Sigmoid colon (tissue), 4 donors: ENCODE measurements around the gene DNAJC30.

Experiments
- EP300 ChIP-seq, 4 donors: sonication (generic); formaldehyde crosslinking; IDR thresholded peaks; one replicate each; pipeline ENCODE4 v1.6.1; 2017; ENCODE audit warnings: antibody characterized with exemption in 4 of 4
- POLR2A ChIP-seq, 2 donors: fragments of 450-650 bp; IDR thresholded peaks; one replicate each; pipeline ENCODE4 v1.6.1; 2016; ENCODE audit warnings: antibody characterized with exemption in 2 of 2, mild to moderate bottlenecking in 2 of 2, moderate library complexity in 2 of 2
- POLR2AphosphoS5 ChIP-seq, 4 donors: sonication (generic); formaldehyde crosslinking; IDR thresholded peaks; one replicate each; pipeline ENCODE4 v1.6.1; 2017; ENCODE audit warnings: antibody characterized with exemption in 4 of 4
- TF ChIP-seq, protein P1 (sequence below), 4 experiments: fragments of 450-650 bp in 3 of 4; fragments of 200-600 bp in 1 of 4; IDR thresholded peaks; one replicate each; pipeline ENCODE4 v1.5.1; 2016 to 2019; ENCODE audit warnings: antibody characterized with exemption in 4 of 4, mild to moderate bottlenecking in 3 of 4, moderate library complexity in 2 of 4

DNA sequence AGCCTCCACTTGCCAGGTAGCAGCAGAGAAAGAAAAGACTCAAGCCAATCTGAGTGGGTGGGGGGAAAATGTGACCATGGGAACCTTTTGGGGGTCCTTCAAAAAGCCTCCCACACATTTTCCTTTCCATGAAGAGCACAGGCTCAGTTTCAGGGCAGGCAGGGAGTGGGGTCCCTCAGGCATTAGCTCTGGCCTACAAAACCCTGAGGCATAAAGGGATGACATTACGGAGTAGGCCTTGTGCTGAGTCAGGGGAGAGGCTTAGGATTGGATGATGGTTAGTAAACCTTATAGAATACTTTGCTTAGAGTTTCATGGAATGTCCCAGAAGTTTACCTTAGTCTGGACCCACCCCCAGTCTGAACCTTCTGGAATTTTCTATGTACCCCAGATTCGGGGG lies 3.5 kb downstream of the DNAJC30 start:
- TF ChIP-seq, protein P1, sequence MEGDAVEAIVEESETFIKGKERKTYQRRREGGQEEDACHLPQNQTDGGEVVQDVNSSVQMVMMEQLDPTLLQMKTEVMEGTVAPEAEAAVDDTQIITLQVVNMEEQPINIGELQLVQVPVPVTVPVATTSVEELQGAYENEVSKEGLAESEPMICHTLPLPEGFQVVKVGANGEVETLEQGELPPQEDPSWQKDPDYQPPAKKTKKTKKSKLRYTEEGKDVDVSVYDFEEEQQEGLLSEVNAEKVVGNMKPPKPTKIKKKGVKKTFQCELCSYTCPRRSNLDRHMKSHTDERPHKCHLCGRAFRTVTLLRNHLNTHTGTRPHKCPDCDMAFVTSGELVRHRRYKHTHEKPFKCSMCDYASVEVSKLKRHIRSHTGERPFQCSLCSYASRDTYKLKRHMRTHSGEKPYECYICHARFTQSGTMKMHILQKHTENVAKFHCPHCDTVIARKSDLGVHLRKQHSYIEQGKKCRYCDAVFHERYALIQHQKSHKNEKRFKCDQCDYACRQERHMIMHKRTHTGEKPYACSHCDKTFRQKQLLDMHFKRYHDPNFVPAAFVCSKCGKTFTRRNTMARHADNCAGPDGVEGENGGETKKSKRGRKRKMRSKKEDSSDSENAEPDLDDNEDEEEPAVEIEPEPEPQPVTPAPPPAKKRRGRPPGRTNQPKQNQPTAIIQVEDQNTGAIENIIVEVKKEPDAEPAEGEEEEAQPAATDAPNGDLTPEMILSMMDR (IDR thresholded peaks at IDR 0.05), result no peak
- TF ChIP-seq POLR2A (IDR thresholded peaks at IDR 0.05), result no peak
- TF ChIP-seq POLR2AphosphoS5 (IDR thresholded peaks at IDR 0.05), result no peak
- no peak for TF ChIP-seq EP300 (IDR thresholded peaks at IDR 0.05)
